Stimulated activated CD4-positive, alpha-beta T cell treated with anti-CD3 and anti-CD28 coated beads, TNF-alpha, amount 100 ng/mL, for 1 hour (primary cell): ENCODE data around the gene LGR6.

Experiments used
- DNase-seq, 3 donors: peaks; one replicate each; pipeline ENCODE4 v3.0.0-alpha.2; 2020; ENCODE audit warnings: low read depth in 3 of 3, low spot score in 1 of 3

The LGR6 gene

GRCh38 chr1:202216691-202217090 is 23.1 kb downstream of the LGR6 start:
- DNase-seq = no peak

GRCh38 chr1:202217516-202217915 is 23.9 kb downstream of the LGR6 start:
- no peak for DNase-seq

- DNase-seq = no peak
Observed at GRCh38 chr1:202217951-202218350, 24.4 kb downstream of the LGR6 start.

GRCh38 chr1:202220733-202221132 is 27.1 kb downstream of the LGR6 start:
- DNase-seq = no peak

GRCh38 chr1:202221911-202222909 is 28.6 kb downstream of the LGR6 start:
- no peak for DNase-seq

- DNase-seq = no peak
Observed at GRCh38 chr1:202223121-202223860, 29.7 kb downstream of the LGR6 start.

- DNase-seq = no peak
Observed at GRCh38 chr1:202224453-202224852, 30.9 kb downstream of the LGR6 start.

GRCh38 chr1:202225131-202225530 is 31.5 kb downstream of the LGR6 start:
- no peak for DNase-seq

- no peak for DNase-seq
Observed at GRCh38 chr1:202227053-202227672, 33.6 kb downstream of the LGR6 start.

- DNase-seq = no peak
Observed at GRCh38 chr1:202227997-202228401, 34.4 kb downstream of the LGR6 start.

GRCh38 chr1:202228484-202229122 is 35.0 kb downstream of the LGR6 start:
- no peak for DNase-seq

- no peak for DNase-seq
Observed at GRCh38 chr1:202229376-202229775, 35.8 kb downstream of the LGR6 start.

GRCh38 chr1:202230061-202230938 is 36.7 kb downstream of the LGR6 start:
- no peak for DNase-seq

- DNase-seq = no peak
Observed at GRCh38 chr1:202230939-202231645, 37.5 kb downstream of the LGR6 start.

GRCh38 chr1:202233171-202233570 is 39.6 kb downstream of the LGR6 start:
- DNase-seq = no peak

- no peak for DNase-seq
Observed at GRCh38 chr1:202233804-202234203, 40.2 kb downstream of the LGR6 start.

GRCh38 chr1:202234331-202235002 is 40.9 kb downstream of the LGR6 start:
- no peak for DNase-seq

GRCh38 chr1:202235003-202235660 is 41.5 kb downstream of the LGR6 start:
- no peak for DNase-seq
